Gastrocnemius medialis (tissue), 4 donors: ENCODE measurements around the gene ELOVL3. TPM values are rescaled to one million over a fixed set of nuclear protein-coding genes. Genes with fewer than 3 reads are reported as not detected.

Source experiments
- ATAC-seq, 2 donors: fragments of 150-250 bp; one replicate each; pipeline ENCODE4 v1.9.1; 2016
- DNase-seq, 2 donors: peaks; one replicate each; pipeline ENCODE4 v3.0.0-alpha.2; 2019
- H3K27ac ChIP-seq, 4 donors: fragments of 200-600 bp; sonication (generic); 1 replicate in 1 of 4; 2 replicates in 3 of 4; pipeline ENCODE4 v1.5.1; 2016 to 2018; ENCODE audit warnings: mild to moderate bottlenecking in 2 of 4, moderate library complexity in 1 of 4
- H3K27me3 ChIP-seq, 3 donors: fragments of 200-600 bp; sonication (generic) in 2 of 3; 1 replicate in 1 of 3; 2 replicates in 2 of 3; pipeline versions ENCODE4 v1.5.1 to v1.6.0; 2016 to 2019; ENCODE audit warnings: mild to moderate bottlenecking in 1 of 3, moderate library complexity in 1 of 3
- H3K36me3 ChIP-seq, 2 donors: fragments of 200-600 bp; sonication (generic) in 1 of 2; one replicate each; pipeline ENCODE4 v1.5.1; 2017 to 2018
- H3K4me1 ChIP-seq, 2 donors: fragments of 200-600 bp; sonication (generic) in 1 of 2; one replicate each; pipeline ENCODE4 v1.5.1; 2016 to 2017; ENCODE audit warnings: mild to moderate bottlenecking in 2 of 2
- H3K4me3 ChIP-seq, 4 donors: fragments of 200-600 bp; sonication (generic) in 3 of 4; 1 replicate in 1 of 4; 2 replicates in 3 of 4; pipeline ENCODE4 v1.5.1; 2016 to 2019; ENCODE audit warnings: mild to moderate bottlenecking in 2 of 4
- H3K9me3 ChIP-seq, 3 donors: fragments of 200-600 bp; sonication (generic) in 2 of 3; 1 replicate in 1 of 3; 2 replicates in 2 of 3; pipeline ENCODE4 v1.5.1; 2016 to 2019
- POLR2A ChIP-seq, 2 donors: fragments of 450-650 bp; IDR thresholded peaks; one replicate each; pipeline ENCODE4 v1.6.1; 2017; ENCODE audit warnings: antibody characterized with exemption in 2 of 2, mild to moderate bottlenecking in 2 of 2, moderate library complexity in 2 of 2
- in situ Hi-C, 4 donors: fragments of 200-750 bp; cut with MboI; loops; one replicate each; pipeline versions ENCODE4 v1.15.0 to v1.8.0; 2017; ENCODE audit warnings: low sequenced_read_pairs in 4 of 4
- intact Hi-C: fragments of 100-400 bp; cut with DNase I; formaldehyde crosslinking; loops from one replicate; pipeline ENCODE4 v1.15.1; 2023; ENCODE audit warnings: low total_unique reads
- total RNA-seq, 4 donors: library from RNA; depleted of rRNA; stranded (reverse); fragments of >200 nt; gene quantifications; one replicate each; pipeline versions ENCODE4 v1.1.0 to v1.2.3, GENCODE V29; 2016
- TF ChIP-seq, protein P1 (sequence below), 5 experiments: fragments of 450-650 bp in 3 of 5; fragments of 200-600 bp in 2 of 5; sonication (generic) in 2 of 5; IDR thresholded peaks in 4 of 5; conservative IDR thresholded peaks in 1 of 5; 1 replicate in 4 of 5; 2 replicates in 1 of 5; pipeline ENCODE4 v1.5.1; 2016 to 2019; ENCODE audit warnings: antibody characterized with exemption in 5 of 5, mild to moderate bottlenecking in 3 of 5, moderate library complexity in 3 of 5

ELOVL3 gene
- total RNA-seq, 4 donors from 2014 or later: 0.51 TPM; not detected in 3

DNA sequence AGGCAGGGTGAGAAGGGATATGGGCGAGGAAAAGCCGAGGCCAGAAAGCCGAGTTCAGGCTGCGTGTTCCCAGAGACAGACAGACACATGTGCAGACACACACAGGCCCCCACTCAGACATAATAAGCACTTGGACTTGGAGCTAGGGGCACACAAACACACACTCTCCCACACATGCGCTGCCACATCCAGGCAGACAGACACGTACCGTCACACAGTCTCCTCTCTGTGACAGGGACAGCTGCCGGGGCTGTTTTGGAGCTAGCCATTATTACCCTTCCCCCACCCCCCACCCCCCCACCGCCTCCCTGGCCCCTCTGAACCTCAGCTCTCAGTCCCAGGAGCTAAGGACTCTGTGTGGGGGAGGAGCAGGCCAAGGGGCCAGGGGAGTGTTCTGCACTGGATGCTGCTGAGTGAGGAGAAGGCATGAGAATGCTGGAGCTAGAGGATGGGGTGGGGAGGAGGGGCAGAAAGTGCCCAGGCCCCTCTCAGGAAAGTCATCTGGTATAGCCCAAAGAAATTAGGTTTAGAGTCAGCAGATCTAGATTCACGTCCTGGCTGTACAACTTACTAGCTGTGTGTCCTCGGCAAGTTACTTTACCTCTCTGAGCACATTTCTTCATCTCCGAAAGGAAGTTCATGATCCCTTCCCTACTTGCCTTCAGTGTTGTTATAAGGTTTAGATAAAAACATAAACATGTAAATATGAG is 8.9 kb downstream of the ELOVL3 start:
- in situ Hi-C loops: no loop called here
- TF ChIP-seq POLR2A (IDR thresholded peaks at IDR 0.05): no peak
- TF ChIP-seq, protein P1, sequence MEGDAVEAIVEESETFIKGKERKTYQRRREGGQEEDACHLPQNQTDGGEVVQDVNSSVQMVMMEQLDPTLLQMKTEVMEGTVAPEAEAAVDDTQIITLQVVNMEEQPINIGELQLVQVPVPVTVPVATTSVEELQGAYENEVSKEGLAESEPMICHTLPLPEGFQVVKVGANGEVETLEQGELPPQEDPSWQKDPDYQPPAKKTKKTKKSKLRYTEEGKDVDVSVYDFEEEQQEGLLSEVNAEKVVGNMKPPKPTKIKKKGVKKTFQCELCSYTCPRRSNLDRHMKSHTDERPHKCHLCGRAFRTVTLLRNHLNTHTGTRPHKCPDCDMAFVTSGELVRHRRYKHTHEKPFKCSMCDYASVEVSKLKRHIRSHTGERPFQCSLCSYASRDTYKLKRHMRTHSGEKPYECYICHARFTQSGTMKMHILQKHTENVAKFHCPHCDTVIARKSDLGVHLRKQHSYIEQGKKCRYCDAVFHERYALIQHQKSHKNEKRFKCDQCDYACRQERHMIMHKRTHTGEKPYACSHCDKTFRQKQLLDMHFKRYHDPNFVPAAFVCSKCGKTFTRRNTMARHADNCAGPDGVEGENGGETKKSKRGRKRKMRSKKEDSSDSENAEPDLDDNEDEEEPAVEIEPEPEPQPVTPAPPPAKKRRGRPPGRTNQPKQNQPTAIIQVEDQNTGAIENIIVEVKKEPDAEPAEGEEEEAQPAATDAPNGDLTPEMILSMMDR (IDR thresholded peaks at IDR 0.05 in 4 of 5, conservative IDR thresholded peaks at IDR 0.05 in 1 of 5): no peak
- ATAC-seq: no peak
- intact Hi-C loops: no loop called here
- H3K9me3 ChIP-seq: no peaks in the 10 kb centered on the region
- H3K4me3 ChIP-seq: no peak overlapping the region
- H3K27ac ChIP-seq: peak overlapping the region in 3 of 4 donors; percentile 20 to 64 (median 24)
- H3K4me1 ChIP-seq: peaks cover 63 to 77% of the 10 kb centered on the region in 2 donors
- H3K27me3 ChIP-seq: peaks cover 0 to 4% (median 0%) of the 10 kb centered on the region in 3 donors
- no peak for DNase-seq
- H3K36me3 ChIP-seq: no peaks in the 10 kb centered on the region

DNA sequence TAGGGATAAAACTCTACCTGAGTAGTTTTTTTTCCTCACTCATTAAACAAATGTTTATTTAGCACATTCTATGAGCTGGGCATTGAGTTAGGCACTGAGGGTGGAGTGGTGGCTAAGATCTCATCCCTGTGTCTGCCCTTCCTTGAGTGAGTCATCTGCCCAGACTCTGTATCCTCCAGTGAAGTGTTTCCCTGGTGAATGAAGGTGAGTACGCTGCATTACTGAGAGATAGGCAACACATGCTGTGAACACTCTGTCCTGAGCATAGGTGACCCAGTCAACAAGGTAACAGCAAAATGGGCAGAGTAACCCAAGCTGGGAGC is 9.5 kb downstream of the ELOVL3 start:
- no peak overlapping the region for H3K4me3 ChIP-seq
- no peak for TF ChIP-seq POLR2A (IDR thresholded peaks at IDR 0.05)
- TF ChIP-seq, protein P1 (IDR thresholded peaks at IDR 0.05 in 4 of 5, conservative IDR thresholded peaks at IDR 0.05 in 1 of 5): no peak
- DNase-seq (no peak), ATAC-seq (peak; percentile 20 to 37)
- no peaks in the 10 kb centered on the region for H3K36me3 ChIP-seq
- in situ Hi-C loops (no loop called here), intact Hi-C loops (no loop called here)
- no peaks in the 10 kb centered on the region for H3K9me3 ChIP-seq
- peaks cover 60 to 77% of the 10 kb centered on the region in 2 donors for H3K4me1 ChIP-seq
- peaks cover 0 to 4% (median 0%) of the 10 kb centered on the region in 3 donors for H3K27me3 ChIP-seq
- H3K27ac ChIP-seq: peak overlapping the region; percentile 20 to 64 (median 56)

DNA sequence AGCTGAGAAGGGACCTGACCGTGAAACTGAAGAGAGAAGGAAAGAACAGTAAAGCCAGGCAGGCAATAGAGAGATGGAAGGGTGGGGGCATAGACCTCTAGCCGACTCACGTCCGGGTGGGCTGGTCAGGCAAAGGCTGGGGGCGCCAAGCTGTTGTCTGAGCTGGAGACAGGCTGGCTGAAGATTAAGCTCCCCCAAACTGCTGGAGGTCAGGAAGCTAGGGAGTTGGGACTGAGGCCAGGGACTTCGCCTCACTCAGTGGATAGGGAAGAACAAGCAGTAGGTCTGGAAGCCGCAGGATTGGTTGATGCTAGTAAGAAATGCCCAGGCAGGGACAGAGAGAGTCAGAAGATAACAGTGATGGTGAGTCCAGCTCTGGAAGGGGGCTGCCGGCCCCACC is 9.9 kb downstream of the ELOVL3 start:
- in situ Hi-C loops (no loop called here), intact Hi-C loops (no loop called here)
- ATAC-seq (no peak), DNase-seq (no peak)
- peak overlapping the region; percentile 20 to 64 (median 56) for H3K27ac ChIP-seq
- no peak overlapping the region for H3K4me3 ChIP-seq
- H3K4me1 ChIP-seq: peaks cover 55 to 73% of the 10 kb centered on the region in 2 donors
- no peaks in the 10 kb centered on the region for H3K36me3 ChIP-seq
- TF ChIP-seq POLR2A (IDR thresholded peaks at IDR 0.05): no peak
- peaks cover 0 to 3% (median 0%) of the 10 kb centered on the region in 3 donors for H3K27me3 ChIP-seq
- H3K9me3 ChIP-seq: no peaks in the 10 kb centered on the region

DNA sequence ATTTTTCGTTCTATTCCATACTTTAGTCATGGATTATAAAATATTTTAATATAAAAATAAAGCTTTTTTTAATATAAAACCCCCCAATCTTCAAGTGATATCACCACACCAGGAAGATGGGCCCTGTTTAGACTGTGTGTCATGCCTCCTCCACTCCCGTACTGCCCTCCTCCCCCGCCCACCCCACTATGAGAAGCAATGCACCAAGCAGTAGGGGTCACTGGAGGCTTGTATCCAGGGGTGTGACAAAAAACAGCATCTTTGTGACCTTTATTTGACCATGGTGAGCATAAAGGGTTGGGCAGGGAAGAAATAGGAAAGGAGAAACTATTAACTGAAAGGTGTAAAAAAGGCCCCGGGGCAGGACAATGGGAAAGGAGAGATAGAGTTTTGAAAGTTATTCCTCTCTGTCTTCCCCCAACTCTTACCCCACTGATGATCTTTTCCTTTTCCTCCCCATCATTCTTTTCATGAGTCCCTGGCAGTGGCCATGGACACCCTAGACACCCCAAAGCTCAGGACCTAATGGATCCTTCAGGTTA is 11.7 kb downstream of the ELOVL3 start:
- no peaks in the 10 kb centered on the region for H3K36me3 ChIP-seq
- H3K27me3 ChIP-seq: no peaks in the 10 kb centered on the region
- peaks cover 61 to 69% of the 10 kb centered on the region in 2 donors for H3K4me1 ChIP-seq
- intact Hi-C loops: no loop called here
- no peak overlapping the region for H3K4me3 ChIP-seq
- peak overlapping the region in 1 of 4 donors; percentile 15 for H3K27ac ChIP-seq
- DNase-seq (no peak), ATAC-seq (no peak)
- TF ChIP-seq POLR2A (IDR thresholded peaks at IDR 0.05): no peak
- TF ChIP-seq, protein P1 (IDR thresholded peaks at IDR 0.05 in 4 of 5, conservative IDR thresholded peaks at IDR 0.05 in 1 of 5): no peak
- in situ Hi-C loops: no loop called here
- H3K9me3 ChIP-seq: no peaks in the 10 kb centered on the region

DNA sequence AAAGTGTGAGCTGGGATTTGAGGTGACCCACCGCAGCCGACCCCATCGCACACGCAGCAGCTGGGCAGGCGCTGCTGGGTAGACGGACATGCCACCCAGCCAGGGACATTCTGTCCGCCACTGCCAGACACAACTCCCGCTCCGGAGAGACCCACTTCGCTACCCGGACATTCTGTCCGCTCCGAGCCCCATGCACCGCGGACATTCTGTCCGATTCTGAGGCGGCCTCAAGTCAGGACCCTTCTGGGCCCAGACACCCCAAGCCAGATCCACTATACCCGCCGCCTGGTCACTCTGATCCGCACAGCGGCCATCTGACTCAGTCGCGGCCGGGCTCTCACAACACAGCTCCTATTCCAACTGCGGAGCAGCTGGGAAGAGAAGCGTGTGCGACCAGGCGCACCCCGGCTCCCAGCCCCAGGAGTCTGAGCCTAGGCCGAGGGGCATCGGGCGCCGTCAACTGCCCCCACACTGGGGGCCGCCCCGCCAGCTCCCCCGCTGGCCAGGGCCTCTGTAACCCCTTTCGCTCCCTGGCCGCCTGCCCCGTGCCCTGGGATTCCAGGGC is 14.4 kb downstream of the ELOVL3 start:
- in situ Hi-C loops: no loop called here
- intact Hi-C loops: loop anchor here (5.0 kb wide), 2 partner anchors 157 to 262 kb away; partner anchors contain the start of genes ACTR1A, NFKB2 and SUFU
- ATAC-seq (peak; percentile 18 to 22), DNase-seq (peak in 1 of 2 donors; percentile 48)
- peak overlapping the region; percentile 87 to 89 (median 88) for H3K27ac ChIP-seq
- no peaks in the 10 kb centered on the region for H3K27me3 ChIP-seq
- H3K36me3 ChIP-seq: no peaks in the 10 kb centered on the region
- H3K4me3 ChIP-seq: peak overlapping the region; percentile 71 to 80 (median 77)
- no peaks in the 10 kb centered on the region for H3K9me3 ChIP-seq
- TF ChIP-seq, protein P1 (IDR thresholded peaks at IDR 0.05 in 4 of 5, conservative IDR thresholded peaks at IDR 0.05 in 1 of 5): no peak
- no peak for TF ChIP-seq POLR2A (IDR thresholded peaks at IDR 0.05)
- H3K4me1 ChIP-seq: peaks cover 51 to 59% of the 10 kb centered on the region in 2 donors
